ENCODE measurements around the gene GABARAPL1. TPM values are rescaled to one million over a fixed set of nuclear protein-coding genes. Genes with fewer than 3 reads are reported as not detected.

GABARAPL1 gene
- total RNA-seq, 1 experiment from 2014 or later = 55.6 TPM

- no peak within 1 kb of the TSS; a peak in 1 of 5 replicates for H3K4me3 Mint-ChIP-seq
- WGBS (ENCODE audit: extremely low coverage, insufficient read length, low lambda C conversion rate) = no CpG with 5 or more reads among the region's 4 CpGs
- H3K4me2 ChIP-seq (ENCODE audit: insufficient read depth, insufficient read length, low read length) = no peak within 1 kb of the TSS
Measured at GRCh38 chr12:10178821-10179220, 33.9 kb upstream of the GABARAPL1 start, which contains the start of gene TMEM52B. Gene TMEM52B (plus strand): TSS chr12:10179032. CDS start chr12:10179575, 543 bp downstream.

More at GRCh38 chr12:10178821-10179220, 33.9 kb upstream of the GABARAPL1 start, which contains the start of gene TMEM52B:
- Histone ChIP-seq H3K79me1 (ENCODE audit: insufficient read depth, low read depth, low read length, poor library complexity, severe bottlenecking) (no peaks in the 10 kb centered on the region), H2BK120ac (ENCODE audit: low read depth, low read length, poor library complexity, severe bottlenecking) (no peak within 1 kb of the TSS), H3K23me2 (ENCODE audit: insufficient read length, low read depth, low read length, poor library complexity, severe bottlenecking) (no peaks in the 10 kb centered on the region), H3K4ac (ENCODE audit: low read depth, low read length) (no peak within 1 kb of the TSS), H3K27ac (ENCODE audit: insufficient read length, low read depth, low read length) (no peak within 1 kb of the TSS), H2BK15ac (ENCODE audit: low read depth, low read length) (no peak within 1 kb of the TSS), H2BK12ac (ENCODE audit: insufficient read length, low read depth, low read length) (no peak within 1 kb of the TSS), H4K5ac (ENCODE audit: insufficient read length, low read depth, low read length) (no peak within 1 kb of the TSS), H4K91ac (ENCODE audit: insufficient read length, low read depth, low read length) (no peak within 1 kb of the TSS), H3T11ph (ENCODE audit: low read length) (no peak within 1 kb of the TSS), H3K27me3 (ENCODE audit: insufficient read depth, low read length) (no peaks in the 10 kb centered on the region), H3K9ac (ENCODE audit: extremely low read depth, insufficient read length, low read length) (no peak within 1 kb of the TSS), H3K56ac (ENCODE audit: insufficient read length, low read depth, low read length) (no peak within 1 kb of the TSS), H2AK5ac (ENCODE audit: insufficient read length, low read length) (no peak within 1 kb of the TSS), H3K14ac (ENCODE audit: insufficient read depth, low read length) (no peak within 1 kb of the TSS), H2BK5ac (ENCODE audit: insufficient read length, low read length) (no peak within 1 kb of the TSS), H2BK20ac (ENCODE audit: low read depth, low read length, poor library complexity, severe bottlenecking) (no peak within 1 kb of the TSS), H3K4me1 (ENCODE audit: insufficient read depth, low read length) (no peaks in the 10 kb centered on the region), H4K8ac (replicated peaks; ENCODE audit: insufficient read length, low read depth, low read length) (no peak within 1 kb of the TSS), H4K20me1 (ENCODE audit: control insufficient read depth, insufficient read depth, insufficient read length) (no peaks in the 10 kb centered on the region), H3K9me3 (ENCODE audit: control insufficient read depth, low read depth, low read length) (no peaks in the 10 kb centered on the region), H2AFZ (ENCODE audit: low read length) (no peak within 1 kb of the TSS), H3K23ac (ENCODE audit: insufficient read length, low read depth, low read length) (no peak within 1 kb of the TSS), H3K79me2 (ENCODE audit: insufficient read depth, low read length) (no peaks in the 10 kb centered on the region), H3K18ac (ENCODE audit: insufficient read length, low read depth, low read length) (no peak within 1 kb of the TSS)
- H3K27ac Mint-ChIP-seq = peak within 1 kb of the TSS in 1 of 3 experiments; percentile 5; a peak in 1 of 7 replicates
- DNase-seq = no peak
- peaks cover 5 to 6% of the 10 kb centered on the region in 2 experiments for H3K4me1 Mint-ChIP-seq
- no peaks in the 10 kb centered on the region for H3K27me3 Mint-ChIP-seq (ENCODE audit: low read depth)
- TF ChIP-seq CTCF (conservative IDR thresholded peaks at IDR 0.05) = no peak
- no peaks in the 10 kb centered on the region for H3K36me3 Mint-ChIP-seq (ENCODE audit: insufficient read depth in 1 of 3, low read depth in 3 of 3)
- no peaks in the 10 kb centered on the region for H3K9me3 Mint-ChIP-seq
